H1 (cell line): Measurements from ENCODE around the gene BMP4. TPM values are rescaled to one million over a fixed set of nuclear protein-coding genes. Genes with fewer than 3 reads are reported as not detected.

Source experiments
- EGR1 ChIP-seq: IDR thresholded peaks from 2 replicates; pipeline ENCODE4 v1.6.1; 2011; ENCODE audit warnings: low read depth, low read length, borderline replicate concordance
- RFX5 ChIP-seq: IDR thresholded peaks from 2 replicates; pipeline ENCODE4 v1.6.1; 2011; ENCODE audit warnings: low read depth, low read length, improper control_type of control experiment, borderline replicate concordance
- polyA plus RNA-seq, 7 experiments: library from polyadenylated mRNA; depleted of rRNA in 3 of 7; stranded (reverse) in 5 of 7; unstranded in 2 of 7; fragments of >200 nt in 5 of 7; fragments of 200-250 nt in 2 of 7; gene quantifications; 1 replicate in 5 of 7; 2 replicates in 1 of 7; 4 replicates in 1 of 7; pipeline versions ENCODE4 v1.2.1 to v1.2.3, GENCODE V29; 2011 to 2013; ENCODE audit warnings: missing spikeins in 2 of 7, mixed read lengths in 2 of 7
- total RNA-seq: library from RNA; stranded (reverse); fragmentation: NEBNext Ultra II Directional; extraction: Animal tissue kit (Norgen Biotek cat#: 25700); gene quantifications from 2 replicates; pipeline ENCODE4 v1.2.1, GENCODE V29; 2021

The BMP4 gene
- total and polyA plus RNA-seq, 2 of the 8 experiments (the other 6 are each of a cell fraction or from before 2014, with no cell fraction given): 2.3 to 5.4 TPM

GRCh38 chr14:53967606-53968005 is 11.0 kb upstream of the BMP4 start (continued):
- no peak for TF ChIP-seq RFX5
- no peak for TF ChIP-seq EGR1
